ENCODE measurements around the gene NAP1L4.

DNA sequence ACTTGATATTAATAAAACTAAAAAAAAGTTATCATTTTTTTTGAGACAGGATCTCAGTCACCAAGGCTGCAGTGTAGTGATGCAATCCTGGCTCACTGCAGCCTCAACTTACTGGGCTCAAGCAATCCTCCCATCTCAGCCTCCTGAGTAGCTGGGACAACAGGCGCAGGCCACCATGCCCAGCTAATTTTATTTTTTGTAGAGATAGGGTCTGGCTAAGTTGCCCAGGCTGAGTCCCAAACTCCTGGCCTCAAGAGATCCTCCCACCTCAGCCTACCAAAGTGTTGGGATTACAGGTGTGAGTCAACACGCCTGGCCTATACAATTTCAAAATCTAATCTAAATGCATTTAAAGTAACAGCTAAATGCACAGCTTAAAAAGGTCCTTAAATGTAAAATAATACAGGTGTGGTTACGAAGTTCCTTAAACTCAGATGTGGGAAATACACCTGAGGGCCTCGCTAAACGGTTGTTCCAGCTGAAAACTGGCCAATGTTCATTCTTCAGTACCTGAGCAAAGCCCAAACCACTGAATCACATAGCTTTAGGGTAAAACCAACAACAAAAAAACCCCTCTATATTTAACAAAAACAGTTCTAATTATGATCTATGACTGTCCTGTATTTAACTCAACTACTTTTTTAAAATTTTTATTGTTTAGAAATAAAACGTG lies 11.8 kb downstream of the NAP1L4 start:
- TF ChIP-seq, protein P1, sequence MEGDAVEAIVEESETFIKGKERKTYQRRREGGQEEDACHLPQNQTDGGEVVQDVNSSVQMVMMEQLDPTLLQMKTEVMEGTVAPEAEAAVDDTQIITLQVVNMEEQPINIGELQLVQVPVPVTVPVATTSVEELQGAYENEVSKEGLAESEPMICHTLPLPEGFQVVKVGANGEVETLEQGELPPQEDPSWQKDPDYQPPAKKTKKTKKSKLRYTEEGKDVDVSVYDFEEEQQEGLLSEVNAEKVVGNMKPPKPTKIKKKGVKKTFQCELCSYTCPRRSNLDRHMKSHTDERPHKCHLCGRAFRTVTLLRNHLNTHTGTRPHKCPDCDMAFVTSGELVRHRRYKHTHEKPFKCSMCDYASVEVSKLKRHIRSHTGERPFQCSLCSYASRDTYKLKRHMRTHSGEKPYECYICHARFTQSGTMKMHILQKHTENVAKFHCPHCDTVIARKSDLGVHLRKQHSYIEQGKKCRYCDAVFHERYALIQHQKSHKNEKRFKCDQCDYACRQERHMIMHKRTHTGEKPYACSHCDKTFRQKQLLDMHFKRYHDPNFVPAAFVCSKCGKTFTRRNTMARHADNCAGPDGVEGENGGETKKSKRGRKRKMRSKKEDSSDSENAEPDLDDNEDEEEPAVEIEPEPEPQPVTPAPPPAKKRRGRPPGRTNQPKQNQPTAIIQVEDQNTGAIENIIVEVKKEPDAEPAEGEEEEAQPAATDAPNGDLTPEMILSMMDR (conservative IDR thresholded peaks at IDR 0.05; ENCODE audit: low read length) = no peak
- TF ChIP-seq EZH2phosphoT487 (IDR thresholded peaks at IDR 0.05; ENCODE audit: borderline replicate concordance) = no peak
